Cardiac fibroblast (primary cell): ENCODE results near the gene C1orf105.

Source experiments
- DNase-seq, 2 donors: peaks; one replicate each; pipeline versions ENCODE4 v3.0.0 to v3.0.0-alpha.2; 2010; ENCODE audit warnings: low read depth in 2 of 2
- H3K4me3 ChIP-seq, 2 donors: replicated peaks in 1 of 2; 1 replicate in 1 of 2; 2 replicates in 1 of 2; pipeline ENCODE4 v1.5.1; 2011; ENCODE audit warnings: low read depth in 2 of 2, low read length in 2 of 2, mild to moderate bottlenecking in 2 of 2, moderate library complexity in 1 of 2
- TF ChIP-seq, protein P1 (sequence below): IDR thresholded peaks from one replicate; pipeline ENCODE4 v1.5.1; 2011; ENCODE audit warnings: low read depth, mild to moderate bottlenecking, low read length, inconsistent platforms

C1orf105 gene

DNA sequence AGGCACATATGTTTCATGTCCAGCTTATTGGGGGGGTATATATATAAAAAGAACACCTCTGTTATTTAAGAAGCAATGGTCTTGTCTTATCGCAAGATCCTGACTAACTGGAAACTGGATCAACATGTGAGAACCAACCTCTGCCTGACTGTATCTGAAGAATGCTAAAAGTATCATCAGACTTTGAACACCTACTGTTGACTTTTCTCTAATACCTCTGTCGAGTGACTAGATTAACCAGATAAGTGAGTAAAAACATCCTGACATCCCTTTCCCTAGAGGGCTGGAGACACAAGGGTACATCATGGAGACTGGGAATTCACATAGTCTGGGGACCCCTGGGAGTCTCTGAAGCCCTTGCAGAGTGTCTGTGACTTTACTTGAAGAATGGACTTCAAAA is 49.7 kb downstream of the C1orf105 start:
- TF ChIP-seq, protein P1, sequence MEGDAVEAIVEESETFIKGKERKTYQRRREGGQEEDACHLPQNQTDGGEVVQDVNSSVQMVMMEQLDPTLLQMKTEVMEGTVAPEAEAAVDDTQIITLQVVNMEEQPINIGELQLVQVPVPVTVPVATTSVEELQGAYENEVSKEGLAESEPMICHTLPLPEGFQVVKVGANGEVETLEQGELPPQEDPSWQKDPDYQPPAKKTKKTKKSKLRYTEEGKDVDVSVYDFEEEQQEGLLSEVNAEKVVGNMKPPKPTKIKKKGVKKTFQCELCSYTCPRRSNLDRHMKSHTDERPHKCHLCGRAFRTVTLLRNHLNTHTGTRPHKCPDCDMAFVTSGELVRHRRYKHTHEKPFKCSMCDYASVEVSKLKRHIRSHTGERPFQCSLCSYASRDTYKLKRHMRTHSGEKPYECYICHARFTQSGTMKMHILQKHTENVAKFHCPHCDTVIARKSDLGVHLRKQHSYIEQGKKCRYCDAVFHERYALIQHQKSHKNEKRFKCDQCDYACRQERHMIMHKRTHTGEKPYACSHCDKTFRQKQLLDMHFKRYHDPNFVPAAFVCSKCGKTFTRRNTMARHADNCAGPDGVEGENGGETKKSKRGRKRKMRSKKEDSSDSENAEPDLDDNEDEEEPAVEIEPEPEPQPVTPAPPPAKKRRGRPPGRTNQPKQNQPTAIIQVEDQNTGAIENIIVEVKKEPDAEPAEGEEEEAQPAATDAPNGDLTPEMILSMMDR: no peak
- H3K4me3 ChIP-seq: no peak overlapping the region
- no peak for DNase-seq

DNA sequence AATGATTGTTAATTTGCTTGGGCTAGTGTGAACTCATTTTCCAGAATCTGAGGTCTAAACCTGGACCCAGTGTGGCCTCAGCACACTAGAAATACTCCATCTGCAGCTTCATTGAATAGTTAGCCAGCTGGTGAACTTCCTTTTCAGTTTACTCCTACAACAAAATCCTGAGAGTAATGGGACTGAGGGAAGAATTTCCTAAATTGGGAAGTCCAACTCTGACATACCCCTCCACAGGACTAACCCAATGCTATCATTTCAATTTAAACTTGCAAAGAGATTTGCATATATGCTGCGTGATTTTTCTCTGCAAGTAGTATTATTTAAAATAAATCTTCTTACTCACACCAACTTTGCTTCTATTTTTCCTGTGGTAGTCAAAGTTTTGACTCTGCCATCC is 51.2 kb downstream of the C1orf105 start:
- no peak overlapping the region for H3K4me3 ChIP-seq
- TF ChIP-seq, protein P1: no peak
- no peak for DNase-seq

DNA sequence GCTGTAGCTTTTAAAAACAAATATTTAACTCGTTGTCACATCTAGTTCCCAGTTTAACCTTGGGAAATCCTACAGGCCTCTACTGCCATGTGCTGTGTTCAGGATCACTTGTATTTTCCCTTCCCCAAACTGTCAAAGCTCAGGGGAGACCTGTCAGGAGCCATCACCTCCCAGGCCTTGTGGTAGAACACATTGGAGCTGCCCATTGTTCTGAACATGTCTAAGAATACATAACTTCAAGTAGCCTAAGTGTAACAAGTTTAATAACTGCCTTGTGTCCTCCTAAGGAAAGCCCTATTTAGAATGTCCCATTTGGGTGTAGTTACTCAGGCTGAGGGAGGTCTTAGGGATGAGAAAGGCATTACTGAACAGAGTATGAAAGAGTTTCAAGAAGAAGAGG is 52.0 kb downstream of the C1orf105 start:
- TF ChIP-seq, protein P1: no peak
- DNase-seq: no peak
- no peak overlapping the region for H3K4me3 ChIP-seq

DNA sequence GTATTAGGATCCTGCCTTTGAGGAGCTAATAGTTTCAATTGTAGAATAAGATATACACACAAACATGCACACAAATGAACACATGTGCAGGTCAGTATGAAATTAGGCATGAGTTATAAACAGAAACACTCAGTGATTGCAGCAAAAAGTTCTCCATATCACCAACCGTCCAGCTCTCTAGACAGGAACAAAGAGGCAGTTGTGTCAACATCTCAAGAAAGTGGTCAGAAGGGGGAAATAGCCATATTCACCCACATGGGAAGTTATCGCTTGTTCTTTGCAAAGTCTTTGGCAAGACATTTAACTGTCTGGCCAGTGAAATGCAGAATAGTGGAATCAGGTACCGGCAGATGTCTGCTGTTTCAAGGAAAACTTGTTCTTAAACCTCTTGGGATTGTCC is 52.8 kb downstream of the C1orf105 start:
- DNase-seq: no peak
- TF ChIP-seq, protein P1: no peak
- H3K4me3 ChIP-seq: no peak overlapping the region

DNA sequence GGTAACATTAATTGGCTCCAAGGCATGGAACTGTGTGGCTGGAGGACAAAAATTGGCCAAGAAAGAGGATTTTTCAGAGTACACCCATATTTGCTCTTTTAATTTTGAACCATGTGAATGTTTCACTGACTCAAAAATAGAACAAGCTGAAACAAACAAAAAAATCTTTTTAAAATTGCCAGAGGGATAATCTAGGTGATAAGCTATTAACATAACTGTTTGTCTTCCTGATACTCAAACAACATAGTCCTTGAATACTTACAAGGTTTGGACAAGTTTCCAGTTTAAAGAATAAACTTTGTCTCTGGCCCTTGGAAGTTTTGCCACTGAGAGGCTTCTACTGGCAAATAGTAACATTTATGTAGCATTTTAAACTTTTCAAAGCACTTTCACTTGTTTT is 53.4 kb downstream of the C1orf105 start:
- TF ChIP-seq, protein P1: no peak
- DNase-seq: no peak
- H3K4me3 ChIP-seq: no peak overlapping the region

DNA sequence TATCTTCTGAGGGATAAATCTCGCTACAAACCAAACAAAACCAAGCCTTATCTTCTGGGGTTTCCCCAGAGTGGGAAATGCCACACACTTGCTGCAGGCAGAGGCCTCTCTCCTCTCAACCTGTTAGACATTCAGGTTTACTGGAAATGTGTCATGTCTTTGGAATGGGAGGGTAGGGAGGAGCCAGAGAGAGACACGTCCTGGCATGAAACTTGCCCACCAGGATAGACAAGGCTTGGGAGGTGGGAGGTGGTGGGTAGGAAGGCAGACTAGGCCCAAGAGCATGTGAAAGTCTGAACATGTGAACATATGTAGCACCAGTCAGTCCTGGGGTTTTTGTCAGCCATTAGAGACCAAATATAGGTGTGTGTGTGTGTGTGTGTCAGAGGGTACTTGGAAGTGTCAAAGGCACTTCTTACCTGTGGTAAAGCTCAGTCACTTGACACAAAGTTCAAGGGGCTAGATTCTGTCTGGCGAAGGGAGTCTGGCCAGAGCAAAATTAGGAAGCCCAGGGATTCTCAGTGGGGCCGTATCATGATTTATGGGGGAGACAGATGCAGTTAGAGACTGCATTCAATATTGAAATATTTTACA is 55.8 kb downstream of the C1orf105 start:
- DNase-seq: no peak
- H3K4me3 ChIP-seq: no peak overlapping the region
- TF ChIP-seq, protein P1: no peak

DNA sequence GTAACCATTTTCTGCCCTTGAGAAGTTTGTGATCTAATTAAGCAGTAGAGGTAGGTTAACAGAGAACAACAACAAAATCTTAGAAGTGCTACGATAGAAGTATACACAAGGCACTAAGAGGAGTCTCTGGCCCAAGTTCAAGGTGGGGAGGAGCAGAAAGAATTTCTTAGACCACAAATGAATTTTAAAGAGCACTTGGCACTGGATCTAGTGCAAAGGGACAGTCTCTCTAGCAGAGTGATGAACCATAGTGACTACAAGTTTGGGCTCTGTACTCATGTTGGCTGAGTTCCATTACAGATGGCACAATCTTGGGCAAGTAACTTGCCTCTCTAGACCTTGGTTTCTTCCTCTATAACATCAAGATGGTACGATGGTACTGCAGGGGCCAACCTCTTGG is 56.7 kb downstream of the C1orf105 start:
- no peak for DNase-seq
- TF ChIP-seq, protein P1: no peak
- no peak overlapping the region for H3K4me3 ChIP-seq
